H9 (cell line): ENCODE measurements around the gene DPP10. TPM values are rescaled to one million over a fixed set of nuclear protein-coding genes. Genes with fewer than 3 reads are reported as not detected.

Experiments
- DNase-seq: peaks from one replicate; pipeline ENCODE4 v3.0.0-alpha.2; 2017
- H2AFZ ChIP-seq: one replicate; pipeline ENCODE4 v1.6.1; 2013; ENCODE audit warnings: mild to moderate bottlenecking, low read length, control low read depth, moderate library complexity
- H2AK5ac ChIP-seq: 2 replicates; pipeline ENCODE4 v1.6.1; 2013; ENCODE audit warnings: low read length, control low read depth, mixed read lengths; ENCODE audit not compliant: insufficient read length
- H2BK120ac ChIP-seq: one replicate; pipeline ENCODE4 v1.6.1; 2013; ENCODE audit warnings: low read depth, mild to moderate bottlenecking, low read length, control low read depth, inconsistent platforms; ENCODE audit not compliant: poor library complexity, severe bottlenecking
- H2BK12ac ChIP-seq: 2 replicates; pipeline ENCODE4 v1.6.1; 2013; ENCODE audit warnings: low read length, control low read depth, mixed read lengths, low read depth; ENCODE audit not compliant: insufficient read length
- H2BK15ac ChIP-seq: 2 replicates; pipeline ENCODE4 v1.6.1; 2013; ENCODE audit warnings: low read depth, low read length, control low read depth
- H2BK20ac ChIP-seq: one replicate; pipeline ENCODE4 v1.6.1; 2013; ENCODE audit warnings: low read depth, mild to moderate bottlenecking, low read length, control low read depth, inconsistent platforms; ENCODE audit not compliant: poor library complexity, severe bottlenecking
- H2BK5ac ChIP-seq: 2 replicates; pipeline ENCODE4 v1.6.1; 2013; ENCODE audit warnings: low read length, control low read depth, mixed read lengths; ENCODE audit not compliant: insufficient read length
- H3K14ac ChIP-seq: 2 replicates; pipeline ENCODE4 v1.6.1; 2013; ENCODE audit warnings: low read length, control low read depth; ENCODE audit not compliant: insufficient read depth
- H3K18ac ChIP-seq: 2 replicates; pipeline ENCODE4 v1.6.1; 2013; ENCODE audit warnings: low read depth, mild to moderate bottlenecking, mixed read lengths, low read length, control low read depth; ENCODE audit not compliant: insufficient read length
- H3K23ac ChIP-seq: 2 replicates; pipeline ENCODE4 v1.6.1; 2013; ENCODE audit warnings: low read length, control low read depth, mixed read lengths, low read depth; ENCODE audit not compliant: insufficient read length
- H3K23me2 ChIP-seq: 2 replicates; pipeline ENCODE4 v1.6.1; 2013; ENCODE audit warnings: low read depth, mild to moderate bottlenecking, mixed read lengths, low read length, control low read depth; ENCODE audit not compliant: insufficient read length, poor library complexity, severe bottlenecking
- H3K27ac ChIP-seq: 2 replicates; pipeline ENCODE4 v1.5.1; 2013; ENCODE audit warnings: low read length, control low read depth, mixed read lengths, low read depth; ENCODE audit not compliant: insufficient read length
- H3K27me3 ChIP-seq: 2 replicates; pipeline ENCODE4 v1.6.1; 2013; ENCODE audit warnings: low read length, control low read depth, inconsistent platforms; ENCODE audit not compliant: insufficient read depth
- H3K4ac ChIP-seq: 2 replicates; pipeline ENCODE4 v1.6.1; 2013; ENCODE audit warnings: low read depth, mild to moderate bottlenecking, control low read depth, inconsistent platforms, low read length, moderate library complexity
- H3K4me1 ChIP-seq: 2 replicates; pipeline ENCODE4 v1.6.1; 2013; ENCODE audit warnings: low read length, control low read depth, inconsistent platforms; ENCODE audit not compliant: insufficient read depth
- H3K4me2 ChIP-seq: 2 replicates; pipeline ENCODE4 v1.6.1; 2013; ENCODE audit warnings: low read length, control low read depth, mixed read lengths; ENCODE audit not compliant: insufficient read length, insufficient read depth
- H3K56ac ChIP-seq: 2 replicates; pipeline ENCODE4 v1.6.1; 2013; ENCODE audit warnings: low read depth, mild to moderate bottlenecking, mixed read lengths, low read length, control low read depth; ENCODE audit not compliant: insufficient read length
- H3K79me1 ChIP-seq: 2 replicates; pipeline ENCODE4 v1.6.1; 2013; ENCODE audit warnings: low read depth, mild to moderate bottlenecking, moderate library complexity, low read length, control low read depth, inconsistent platforms; ENCODE audit not compliant: insufficient read depth, poor library complexity, severe bottlenecking
- H3K79me2 ChIP-seq: 2 replicates; pipeline ENCODE4 v1.6.1; 2013; ENCODE audit warnings: low read length, control low read depth, inconsistent platforms; ENCODE audit not compliant: insufficient read depth
- H3K9ac ChIP-seq: 2 replicates; pipeline ENCODE4 v1.6.1; 2013; ENCODE audit warnings: low read length, control low read depth, mixed read lengths; ENCODE audit not compliant: insufficient read length; ENCODE audit errors: extremely low read depth
- H3K9me3 ChIP-seq: one replicate; pipeline ENCODE4 v1.6.1; 2013; ENCODE audit warnings: low read depth, low read length, inconsistent platforms; ENCODE audit not compliant: control insufficient read depth
- H3T11ph ChIP-seq: one replicate; pipeline ENCODE4 v1.6.1; 2013; ENCODE audit warnings: mild to moderate bottlenecking, low read length, control low read depth, inconsistent platforms
- H4K20me1 ChIP-seq: one replicate; pipeline ENCODE4 v1.6.1; 2013; ENCODE audit not compliant: control insufficient read depth, insufficient read length, insufficient read depth
- H4K5ac ChIP-seq: 2 replicates; pipeline ENCODE4 v1.6.1; 2013; ENCODE audit warnings: low read depth, mild to moderate bottlenecking, mixed read lengths, low read length, control low read depth; ENCODE audit not compliant: insufficient read length
- H4K8ac ChIP-seq: replicated peaks from 2 replicates; pipeline ENCODE4 v1.6.1; 2013; ENCODE audit warnings: low read length, control low read depth, mixed read lengths, low read depth; ENCODE audit not compliant: insufficient read length
- H4K91ac ChIP-seq: 2 replicates; pipeline ENCODE4 v1.6.1; 2013; ENCODE audit warnings: low read depth, mild to moderate bottlenecking, moderate library complexity, mixed read lengths, low read length, control low read depth; ENCODE audit not compliant: insufficient read length
- H3K27ac Mint-ChIP-seq, 3 experiments: 2 replicates in 2 of 3; 3 replicates in 1 of 3; pipeline ENCODE4 v1.8.0; 2020 to 2021; ENCODE audit warnings: mixed read lengths in 3 of 3, mild to moderate bottlenecking in 1 of 3, moderate library complexity in 1 of 3
- H3K27me3 Mint-ChIP-seq: 2 replicates; pipeline ENCODE4 v1.8.0; 2021; ENCODE audit warnings: low read depth, mild to moderate bottlenecking, moderate library complexity, mixed read lengths
- H3K36me3 Mint-ChIP-seq, 3 experiments: 2 replicates in 2 of 3; 3 replicates in 1 of 3; pipeline ENCODE4 v1.8.0; 2020 to 2021; ENCODE audit warnings: low read depth in 3 of 3, mixed read lengths in 3 of 3; ENCODE audit not compliant: insufficient read depth in 1 of 3
- H3K4me1 Mint-ChIP-seq, 2 experiments: 2 replicates each; pipeline ENCODE4 v1.8.0; 2020; ENCODE audit warnings: mixed read lengths in 2 of 2
- H3K4me3 Mint-ChIP-seq, 2 experiments: 2 replicates in 1 of 2; 3 replicates in 1 of 2; pipeline ENCODE4 v1.8.0; 2020 to 2021; ENCODE audit warnings: mild to moderate bottlenecking in 2 of 2, mixed read lengths in 2 of 2, moderate library complexity in 1 of 2
- H3K9me3 Mint-ChIP-seq, 2 experiments: 2 replicates in 1 of 2; 3 replicates in 1 of 2; pipeline ENCODE4 v1.8.0; 2020; ENCODE audit warnings: mild to moderate bottlenecking in 2 of 2, mixed read lengths in 2 of 2, moderate library complexity in 1 of 2
- CTCF ChIP-seq: fragments of 200-600 bp; sonication (generic); conservative IDR thresholded peaks from 3 replicates; pipeline ENCODE4 v1.8.0; 2021; ENCODE audit warnings: antibody characterized with exemption, mild to moderate bottlenecking
- WGBS: extraction: QIAGEN DNeasy Blood & Tissue Kit; methylation state at CpG from one replicate; pipeline ENCODE4 v1.1.7; 2013; ENCODE audit warnings: missing lambda C conversion rate, low lambda C conversion rate, mixed read lengths; ENCODE audit not compliant: insufficient read length; ENCODE audit errors: extremely low coverage; 5-methylcytosine and 5-hydroxymethylcytosine counted together
- total RNA-seq: library from RNA; stranded (reverse); gene quantifications from 2 replicates; pipeline ENCODE4 v1.2.1, GENCODE V29; 2021

DPP10 gene
- total RNA-seq, 1 experiment from 2014 or later = 11.3 TPM

- Histone ChIP-seq H3K23me2 (no peaks in the 10 kb centered on the region), H3K4ac (no peak overlapping the region), H3K27ac (no peak overlapping the region), H3T11ph (no peak overlapping the region), H3K18ac (no peak overlapping the region), H3K23ac (no peak overlapping the region), H2BK12ac (no peak overlapping the region), H3K4me2 (no peak overlapping the region), H4K91ac (no peak overlapping the region), H3K27me3 (no peaks in the 10 kb centered on the region), H2BK20ac (no peak overlapping the region), H2BK5ac (no peak overlapping the region), H4K20me1 (no peaks in the 10 kb centered on the region), H3K9ac (no peak overlapping the region), H2AFZ (no peak overlapping the region), H4K5ac (no peak overlapping the region), H3K4me1 (no peaks in the 10 kb centered on the region), H3K79me1 (no peaks in the 10 kb centered on the region), H3K14ac (no peak overlapping the region), H2BK120ac (no peak overlapping the region), H2AK5ac (no peak overlapping the region), H4K8ac (no peak overlapping the region), H3K56ac (no peak overlapping the region), H3K9me3 (no peaks in the 10 kb centered on the region), H2BK15ac (no peak overlapping the region), H3K79me2 (no peaks in the 10 kb centered on the region)
- Mint-ChIP-seq H3K9me3 (no peaks in the 10 kb centered on the region; a peak in 1 of 5 replicates), H3K27me3 (no peaks in the 10 kb centered on the region; the same call in none of the 2 replicates), H3K4me3 (no peak overlapping the region), H3K27ac (no peak overlapping the region; a peak in 1 of 7 replicates), H3K36me3 (no peaks in the 10 kb centered on the region), H3K4me1 (peaks cover 14 to 16% of the 10 kb centered on the region in 2 experiments)
- no CpG with 5 or more reads among the region's 2 CpGs for WGBS
- TF ChIP-seq CTCF = no peak
- DNase-seq = no peak
Observed at GRCh38 chr2:114542695-114543094, 100.3 kb downstream of the DPP10 start.
